WTC11 (cell line): Measurements from ENCODE around the gene DRD4.

Experiments
- ATF2 ChIP-seq: sonication (generic); formaldehyde crosslinking; IDR thresholded peaks from 2 replicates; pipeline ENCODE4 v1.8.1; 2022; ENCODE audit warnings: low read depth, missing genetic modification reagents, borderline replicate concordance
- CTCF ChIP-seq: fragments of 200-600 bp; IDR thresholded peaks from 2 replicates; pipeline ENCODE4 v1.8.0; 2022; ENCODE audit warnings: antibody characterized with exemption
- FOXP1 ChIP-seq: sonication (generic); formaldehyde crosslinking; IDR thresholded peaks from 2 replicates; pipeline ENCODE4 v1.8.0; 2022; ENCODE audit warnings: missing genetic modification reagents, mild to moderate bottlenecking, moderate library complexity, borderline replicate concordance
- TF ChIP-seq, protein P1 (sequence below): sonication (generic); formaldehyde crosslinking; IDR thresholded peaks from 2 replicates; pipeline ENCODE4 v1.8.0; 2022; ENCODE audit warnings: mild to moderate bottlenecking, missing genetic modification reagents
- TF ChIP-seq, protein P2 (sequence below): fragments of 250-450 bp; sonication (Bioruptor Pico); IDR thresholded peaks from 2 replicates; pipeline ENCODE4 v1.9.0; 2021; ENCODE audit warnings: mild to moderate bottlenecking
- TF ChIP-seq, protein P3 (sequence below): sonication (generic); formaldehyde crosslinking; IDR thresholded peaks from 2 replicates; pipeline ENCODE4 v1.8.1; 2023; ENCODE audit warnings: mild to moderate bottlenecking, missing genetic modification reagents

DNA sequence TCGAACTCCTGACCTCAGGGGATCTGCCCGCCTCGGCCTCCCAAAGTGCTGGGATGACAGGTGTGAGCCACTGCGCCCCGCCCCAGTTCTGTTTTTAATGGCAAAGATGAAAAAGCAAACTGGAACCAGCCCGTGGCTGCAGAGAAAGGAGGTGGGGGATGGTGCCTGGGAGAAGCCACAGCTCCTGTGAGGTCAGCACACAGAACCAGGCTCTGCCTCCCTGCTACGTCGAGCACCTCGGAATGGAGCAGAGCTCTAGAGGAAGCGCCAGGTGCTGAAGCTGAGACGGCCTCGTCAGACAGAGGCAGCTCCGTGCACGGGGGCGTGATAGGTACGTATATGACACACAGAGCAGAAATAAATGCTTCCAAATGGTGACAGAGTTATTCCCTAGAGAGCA is 8.5 kb downstream of the DRD4 start:
- TF ChIP-seq CTCF, result no peak
- TF ChIP-seq, protein P1, sequence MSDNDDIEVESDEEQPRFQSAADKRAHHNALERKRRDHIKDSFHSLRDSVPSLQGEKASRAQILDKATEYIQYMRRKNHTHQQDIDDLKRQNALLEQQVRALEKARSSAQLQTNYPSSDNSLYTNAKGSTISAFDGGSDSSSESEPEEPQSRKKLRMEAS, result no peak
- no peak for TF ChIP-seq FOXP1
- TF ChIP-seq ATF2 (CRISPR knock-in tag), result no peak
- TF ChIP-seq, protein P2, sequence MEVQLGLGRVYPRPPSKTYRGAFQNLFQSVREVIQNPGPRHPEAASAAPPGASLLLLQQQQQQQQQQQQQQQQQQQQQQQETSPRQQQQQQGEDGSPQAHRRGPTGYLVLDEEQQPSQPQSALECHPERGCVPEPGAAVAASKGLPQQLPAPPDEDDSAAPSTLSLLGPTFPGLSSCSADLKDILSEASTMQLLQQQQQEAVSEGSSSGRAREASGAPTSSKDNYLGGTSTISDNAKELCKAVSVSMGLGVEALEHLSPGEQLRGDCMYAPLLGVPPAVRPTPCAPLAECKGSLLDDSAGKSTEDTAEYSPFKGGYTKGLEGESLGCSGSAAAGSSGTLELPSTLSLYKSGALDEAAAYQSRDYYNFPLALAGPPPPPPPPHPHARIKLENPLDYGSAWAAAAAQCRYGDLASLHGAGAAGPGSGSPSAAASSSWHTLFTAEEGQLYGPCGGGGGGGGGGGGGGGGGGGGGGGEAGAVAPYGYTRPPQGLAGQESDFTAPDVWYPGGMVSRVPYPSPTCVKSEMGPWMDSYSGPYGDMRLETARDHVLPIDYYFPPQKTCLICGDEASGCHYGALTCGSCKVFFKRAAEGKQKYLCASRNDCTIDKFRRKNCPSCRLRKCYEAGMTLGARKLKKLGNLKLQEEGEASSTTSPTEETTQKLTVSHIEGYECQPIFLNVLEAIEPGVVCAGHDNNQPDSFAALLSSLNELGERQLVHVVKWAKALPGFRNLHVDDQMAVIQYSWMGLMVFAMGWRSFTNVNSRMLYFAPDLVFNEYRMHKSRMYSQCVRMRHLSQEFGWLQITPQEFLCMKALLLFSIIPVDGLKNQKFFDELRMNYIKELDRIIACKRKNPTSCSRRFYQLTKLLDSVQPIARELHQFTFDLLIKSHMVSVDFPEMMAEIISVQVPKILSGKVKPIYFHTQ (CRISPR knock-in tag), result no peak
- TF ChIP-seq, protein P3, sequence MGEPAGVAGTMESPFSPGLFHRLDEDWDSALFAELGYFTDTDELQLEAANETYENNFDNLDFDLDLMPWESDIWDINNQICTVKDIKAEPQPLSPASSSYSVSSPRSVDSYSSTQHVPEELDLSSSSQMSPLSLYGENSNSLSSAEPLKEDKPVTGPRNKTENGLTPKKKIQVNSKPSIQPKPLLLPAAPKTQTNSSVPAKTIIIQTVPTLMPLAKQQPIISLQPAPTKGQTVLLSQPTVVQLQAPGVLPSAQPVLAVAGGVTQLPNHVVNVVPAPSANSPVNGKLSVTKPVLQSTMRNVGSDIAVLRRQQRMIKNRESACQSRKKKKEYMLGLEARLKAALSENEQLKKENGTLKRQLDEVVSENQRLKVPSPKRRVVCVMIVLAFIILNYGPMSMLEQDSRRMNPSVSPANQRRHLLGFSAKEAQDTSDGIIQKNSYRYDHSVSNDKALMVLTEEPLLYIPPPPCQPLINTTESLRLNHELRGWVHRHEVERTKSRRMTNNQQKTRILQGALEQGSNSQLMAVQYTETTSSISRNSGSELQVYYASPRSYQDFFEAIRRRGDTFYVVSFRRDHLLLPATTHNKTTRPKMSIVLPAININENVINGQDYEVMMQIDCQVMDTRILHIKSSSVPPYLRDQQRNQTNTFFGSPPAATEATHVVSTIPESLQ (CRISPR knock-in tag), result no peak
